Uterus (tissue), 4 donors: ENCODE results near the gene NRARP. TPM values are rescaled to one million over a fixed set of nuclear protein-coding genes. Genes with fewer than 3 reads are reported as not detected.
"Not testable (repeated sequence)": the region's sequence is repeated elsewhere in the genome, so short reads cannot be mapped to it uniquely, and the experiment has no call there.

Experiments used
- DNase-seq, 2 donors: peaks; one replicate each; pipeline ENCODE4 v3.0.0-alpha.2; 2019 to 2020
- H3K27ac ChIP-seq, 2 donors: fragments of 200-600 bp; sonication (generic); 1 replicate in 1 of 2; 2 replicates in 1 of 2; pipeline ENCODE4 v1.5.1; 2016 to 2018
- H3K27me3 ChIP-seq, 2 donors: fragments of 200-600 bp; sonication (generic); one replicate each; pipeline ENCODE4 v1.5.1; 2018 to 2019; ENCODE audit warnings: control low read depth in 1 of 2
- H3K36me3 ChIP-seq, 2 donors: fragments of 200-600 bp; sonication (generic); one replicate each; pipeline ENCODE4 v1.5.1; 2019; ENCODE audit warnings: control low read depth in 1 of 2
- H3K4me1 ChIP-seq, 2 donors: fragments of 200-600 bp; sonication (generic); one replicate each; pipeline ENCODE4 v1.5.1; 2018 to 2019; ENCODE audit warnings: control low read depth in 1 of 2
- H3K4me3 ChIP-seq, 2 donors: fragments of 200-600 bp; sonication (generic); 1 replicate in 1 of 2; 2 replicates in 1 of 2; pipeline ENCODE4 v1.5.1; 2018 to 2019; ENCODE audit warnings: mild to moderate bottlenecking in 1 of 2
- H3K9me3 ChIP-seq, 2 donors: fragments of 200-600 bp; sonication (generic); one replicate each; pipeline ENCODE4 v1.5.1; 2019; ENCODE audit warnings: control low read depth in 1 of 2
- CTCF ChIP-seq, 4 experiments: fragments of 200-600 bp in 2 of 4; fragments of 450-650 bp in 2 of 4; sonication (generic) in 2 of 4; IDR thresholded peaks; one replicate each; pipeline ENCODE4 v1.5.1; 2016 to 2019; ENCODE audit warnings: antibody characterized with exemption in 4 of 4, mild to moderate bottlenecking in 2 of 4, moderate library complexity in 1 of 4
- POLR2A ChIP-seq, 2 donors: fragments of 450-650 bp; IDR thresholded peaks; one replicate each; pipeline ENCODE4 v1.6.1; 2016; ENCODE audit warnings: antibody characterized with exemption in 2 of 2, mild to moderate bottlenecking in 1 of 2, moderate library complexity in 1 of 2
- intact Hi-C: fragments of 100-400 bp; cut with DNase I; formaldehyde crosslinking; loops from one replicate; pipeline ENCODE4 v1.15.1; 2023; ENCODE audit warnings: low total_unique reads
- total RNA-seq, 4 donors: library from RNA; depleted of rRNA in 3 of 4; stranded (reverse); fragments of >200 nt in 3 of 4; gene quantifications; one replicate each; pipeline versions ENCODE4 v1.1.0 to v1.2.4, GENCODE V29; 2014 to 2023
- donor health status: DM: yes; HTN: yes; CAD: no.

NRARP gene
- total RNA-seq, 4 donors from 2014 or later: 0.29 to 16.5 (median 11.4) TPM

DNA sequence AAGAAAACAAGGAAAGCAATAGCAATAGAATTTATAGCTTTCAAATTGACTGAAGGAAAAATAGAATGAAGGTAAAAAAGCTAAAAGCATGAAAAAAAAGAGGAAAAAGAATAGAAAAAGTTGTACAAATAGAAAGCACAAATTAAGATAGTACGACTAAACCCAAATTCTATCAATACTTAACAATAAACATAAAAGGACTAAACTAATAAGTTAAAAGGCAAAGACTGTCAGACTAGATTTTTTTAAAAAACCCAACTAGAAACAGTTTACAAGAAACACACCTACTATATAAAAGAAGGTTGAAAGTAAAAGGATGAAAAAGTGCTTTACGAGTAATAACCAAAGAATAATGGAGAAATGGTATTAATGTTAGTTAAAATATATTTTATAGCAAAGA, 34.7 kb upstream of the NRARP start:
- Histone ChIP-seq H3K4me3 (no peak overlapping the region), H3K9me3 (no peaks in the 10 kb centered on the region), H3K27ac (no peak overlapping the region), H3K27me3 (no peaks in the 10 kb centered on the region), H3K36me3 (no peaks in the 10 kb centered on the region), H3K4me1 (no peaks in the 10 kb centered on the region)
- no peak for TF ChIP-seq CTCF (IDR thresholded peaks at IDR 0.05)
- no peak for TF ChIP-seq POLR2A (IDR thresholded peaks at IDR 0.05)
- intact Hi-C loops: no loop called here
- no peak for DNase-seq

- Histone ChIP-seq H3K27ac (no peak overlapping the region), H3K9me3 (peaks cover 0 to 2% of the 10 kb centered on the region in 2 donors), H3K4me1 (no peaks in the 10 kb centered on the region), H3K36me3 (no peaks in the 10 kb centered on the region), H3K4me3 (no peak overlapping the region), H3K27me3 (no peaks in the 10 kb centered on the region)
- TF ChIP-seq CTCF (IDR thresholded peaks at IDR 0.05): no peak
- TF ChIP-seq POLR2A (IDR thresholded peaks at IDR 0.05): no peak
- intact Hi-C loops: no loop called here
- DNase-seq: no peak
These were observed 31.1 kb upstream of the NRARP start for GRCh38 chr9:137333016-137333671.

DNA sequence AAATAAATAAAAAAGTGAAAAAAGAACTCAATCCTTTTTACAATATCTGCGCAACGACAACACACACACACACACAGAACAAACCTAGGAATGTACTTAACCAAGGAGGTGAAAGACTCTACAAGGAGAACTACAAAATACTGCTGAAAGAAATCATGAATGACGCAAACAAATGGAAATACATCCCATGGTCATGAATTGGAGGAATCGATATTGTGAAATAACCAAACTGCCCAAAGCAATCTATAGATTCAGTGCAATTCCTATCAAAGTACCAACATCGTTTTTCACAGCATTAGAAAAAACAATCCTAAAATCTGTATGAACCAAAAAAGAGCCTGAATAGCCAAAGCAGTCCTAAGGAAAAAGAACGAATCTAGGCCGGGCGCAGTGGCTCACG, 29.9 kb upstream of the NRARP start:
- Histone ChIP-seq H3K9me3 (peaks cover 0 to 3% of the 10 kb centered on the region in 2 donors), H3K4me3 (no peak overlapping the region), H3K4me1 (no peaks in the 10 kb centered on the region), H3K36me3 (no peaks in the 10 kb centered on the region), H3K27me3 (no peaks in the 10 kb centered on the region), H3K27ac (no peak overlapping the region)
- DNase-seq: no peak
- intact Hi-C loops: no loop called here
- no peak for TF ChIP-seq POLR2A (IDR thresholded peaks at IDR 0.05)
- no peak for TF ChIP-seq CTCF (IDR thresholded peaks at IDR 0.05)

GRCh38 chr9:137330689-137331088, 28.6 kb upstream of the NRARP start:
- TF ChIP-seq POLR2A (IDR thresholded peaks at IDR 0.05) (no peak), CTCF (IDR thresholded peaks at IDR 0.05) (no peak)
- Histone ChIP-seq H3K36me3 (no peaks in the 10 kb centered on the region), H3K4me3 (no peak overlapping the region), H3K4me1 (no peaks in the 10 kb centered on the region), H3K27me3 (no peaks in the 10 kb centered on the region), H3K9me3 (peaks cover 0 to 3% of the 10 kb centered on the region in 2 donors), H3K27ac (no peak overlapping the region)
- no peak for DNase-seq
- intact Hi-C loops: no loop called here

DNA sequence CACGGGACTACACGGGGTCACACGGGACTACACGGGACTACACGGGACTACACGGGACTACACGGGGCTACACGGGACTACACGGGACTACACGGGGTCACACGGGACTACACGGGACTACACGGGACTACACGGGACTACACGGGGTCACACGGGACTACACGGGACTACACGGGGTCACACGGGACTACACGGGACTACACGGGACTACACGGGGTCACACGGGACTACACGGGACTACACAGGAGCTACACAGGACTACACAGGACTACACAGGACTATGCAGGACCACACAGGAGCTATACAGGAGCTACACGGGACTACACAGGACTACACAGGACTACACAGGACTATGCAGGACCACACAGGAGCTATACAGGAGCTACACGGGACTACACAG, 27.5 kb upstream of the NRARP start:
- H3K27me3 ChIP-seq, DNase-seq, H3K4me1 ChIP-seq, H3K4me3 ChIP-seq, H3K36me3 ChIP-seq, H3K9me3 ChIP-seq, intact Hi-C loops, H3K27ac ChIP-seq: not testable (repeated sequence)

- intact Hi-C loops, DNase-seq, H3K4me3 ChIP-seq, H3K27me3 ChIP-seq, H3K36me3 ChIP-seq, H3K9me3 ChIP-seq, H3K27ac ChIP-seq, H3K4me1 ChIP-seq: not testable (repeated sequence)
These were observed 25.8 kb upstream of the NRARP start for GRCh38 chr9:137327641-137328550.
